Ovary (tissue), 3 donors: ENCODE data around the gene HOXA5.

ENCODE experiments used
- CTCF ChIP-seq, 3 donors: fragments of 450-650 bp in 2 of 3; fragments of 200-600 bp in 1 of 3; IDR thresholded peaks; one replicate each; pipeline versions ENCODE4 v1.5.1 to v1.8.0; 2016 to 2022; ENCODE audit warnings: antibody characterized with exemption in 3 of 3, mild to moderate bottlenecking in 1 of 3
- EP300 ChIP-seq: sonication (generic); formaldehyde crosslinking; IDR thresholded peaks from one replicate; pipeline ENCODE4 v1.6.1; 2017; ENCODE audit warnings: antibody characterized with exemption
- POLR2A ChIP-seq: fragments of 450-650 bp; IDR thresholded peaks from one replicate; pipeline ENCODE4 v1.6.1; 2017; ENCODE audit warnings: antibody characterized with exemption, mild to moderate bottlenecking, moderate library complexity
- donor health status: DM: no; HTN: no; CAD: no.

DNA sequence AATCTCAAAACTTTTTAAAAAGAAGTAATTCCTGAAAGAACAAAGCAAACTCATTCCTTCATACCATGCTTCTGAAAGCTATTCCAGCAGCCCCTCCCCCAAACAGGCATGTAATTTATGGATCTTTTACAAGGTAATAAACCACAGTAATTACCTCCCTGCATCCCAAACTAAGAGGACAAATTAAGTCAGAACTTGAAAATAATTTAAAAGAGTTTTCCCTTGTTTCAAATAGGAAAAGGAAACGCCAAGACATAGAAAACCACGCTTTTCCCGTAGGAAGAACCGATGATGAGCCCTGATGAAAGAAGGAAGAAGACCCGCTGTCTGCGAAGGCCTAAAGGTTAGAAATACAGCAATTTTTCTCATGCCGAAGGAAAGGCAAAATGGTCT lies 21.8 kb downstream of the HOXA5 start:
- TF ChIP-seq CTCF (IDR thresholded peaks at IDR 0.05) (no peak), POLR2A (no peak), EP300 (no peak)
